Ectodermal cell (in vitro differentiated cells): ENCODE results near the gene CENPX.

Experiments
- H3K27ac ChIP-seq: 2 replicates; pipeline ENCODE4 v1.7.0; 2013; ENCODE audit warnings: mild to moderate bottlenecking, low read depth, low read length; ENCODE audit not compliant: insufficient read depth, poor library complexity, severe bottlenecking
- H3K27me3 ChIP-seq: 2 replicates; pipeline ENCODE4 v1.7.0; 2013; ENCODE audit warnings: mild to moderate bottlenecking, low read length; ENCODE audit not compliant: insufficient read depth, control insufficient read depth, poor library complexity, severe bottlenecking
- H3K36me3 ChIP-seq: one replicate; pipeline ENCODE4 v1.7.0; 2013; ENCODE audit warnings: low read length; ENCODE audit not compliant: control insufficient read depth, insufficient read depth
- H3K4me1 ChIP-seq: one replicate; pipeline ENCODE4 v1.7.0; 2013; ENCODE audit warnings: low read length; ENCODE audit not compliant: control insufficient read depth, insufficient read depth
- H3K4me3 ChIP-seq: 2 replicates; pipeline ENCODE4 v1.7.0; 2013; ENCODE audit warnings: low read depth, low read length, control low read depth; ENCODE audit not compliant: insufficient read depth
- H3K9me3 ChIP-seq: 2 replicates; pipeline ENCODE4 v1.7.0; 2013; ENCODE audit warnings: mild to moderate bottlenecking, low read length, moderate library complexity; ENCODE audit not compliant: control insufficient read depth
- WGBS, 2 experiments: methylation state at CpG; one replicate each; pipeline ENCODE4 v1.1.7; 2013; ENCODE audit warnings: missing lambda C conversion rate in 2 of 2; 5-methylcytosine and 5-hydroxymethylcytosine counted together

The CENPX gene

DNA sequence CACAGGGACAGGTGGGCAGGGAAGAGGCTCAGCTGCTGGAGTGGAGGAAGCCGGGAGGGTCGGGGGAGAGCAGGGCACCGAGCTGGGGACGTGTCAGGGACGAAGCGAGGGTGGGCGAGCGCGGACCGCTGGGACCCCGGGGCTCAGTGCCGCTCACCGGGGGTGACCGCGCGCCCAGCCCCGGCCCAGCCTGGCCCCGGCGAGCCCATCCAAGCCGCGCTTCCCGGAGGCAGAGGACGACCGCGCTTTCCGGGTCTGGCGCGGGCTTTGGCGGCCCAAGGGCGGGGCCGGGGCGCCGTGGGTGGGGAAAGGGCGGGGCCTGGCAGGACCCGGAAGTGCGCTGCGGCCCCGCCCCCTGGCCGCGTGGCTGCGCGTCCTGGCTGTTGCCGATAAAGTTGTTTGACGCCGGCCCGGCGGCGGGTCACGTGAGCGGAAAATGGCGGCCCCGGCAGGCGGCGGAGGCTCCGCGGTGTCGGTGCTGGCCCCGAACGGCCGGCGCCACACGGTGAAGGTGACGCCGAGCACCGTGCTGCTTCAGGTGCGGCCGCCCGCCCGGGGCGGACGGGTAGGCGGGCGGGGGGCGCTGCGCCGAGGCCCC lies 45.4 kb downstream of the CENPX start, which contains the start of gene ASPSCR1:
ASPSCR1 (plus strand) TSS at position 419 of the 598 bp plus-strand sequence; CDS start at position 437, 18 bp downstream.
- peak within 1 kb of the TSS; percentile 85 for H3K27ac ChIP-seq
- H3K4me1 ChIP-seq, result peaks cover 3% of the 10 kb centered on the region
- H3K4me3 ChIP-seq, result peak within 1 kb of the TSS; percentile 89
- peaks cover 6% of the 10 kb centered on the region for H3K36me3 ChIP-seq
- WGBS, 2 experiments, result 0% methylated on average over 76 of the region's 76 CpGs
- no peaks in the 10 kb centered on the region for H3K9me3 ChIP-seq
- H3K27me3 ChIP-seq, result peaks cover 24% of the 10 kb centered on the region

DNA sequence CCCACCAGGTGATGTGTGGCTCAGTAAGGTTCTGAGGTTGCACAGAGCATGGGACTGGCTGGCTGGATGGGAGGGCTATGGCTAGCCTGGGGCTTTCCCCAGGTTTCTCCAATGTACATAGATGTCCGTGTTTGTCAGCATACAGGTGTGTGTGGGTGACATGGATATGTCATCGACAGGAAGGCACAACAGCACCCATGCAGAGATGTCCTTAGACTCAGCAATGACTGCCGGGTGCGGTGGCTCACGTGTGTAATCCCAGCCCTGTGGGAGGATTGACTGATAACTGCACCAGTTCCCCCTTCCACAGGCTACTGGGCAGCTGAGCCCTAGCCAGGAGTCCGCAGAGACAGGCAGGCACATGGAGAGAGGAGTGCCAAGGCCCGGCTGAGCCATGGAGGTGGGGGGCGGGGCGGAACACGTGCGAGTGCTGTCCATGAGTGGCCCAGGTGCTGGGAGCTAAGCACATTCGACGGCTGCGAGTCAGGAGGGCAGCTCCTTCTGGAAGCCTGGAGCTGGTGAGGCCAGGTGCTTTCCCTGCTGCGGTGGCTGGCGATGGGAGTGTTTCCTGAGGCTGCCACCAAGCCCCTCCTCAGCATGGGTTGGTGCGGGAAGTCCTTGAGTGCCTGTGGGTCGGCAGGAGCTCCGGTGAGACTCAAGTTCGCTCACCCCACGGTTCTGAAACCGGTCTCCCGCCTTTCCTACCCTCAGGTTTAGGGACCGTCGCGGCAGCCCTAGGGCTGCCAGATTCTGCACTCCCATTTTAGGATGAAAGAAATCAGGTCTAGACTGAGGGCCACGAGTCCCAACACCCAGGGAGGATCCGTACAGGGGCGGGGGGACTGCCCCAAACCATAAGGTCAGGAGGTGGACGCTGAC lies 46.1 kb downstream of the CENPX start:
- Histone ChIP-seq H3K27me3 (peaks cover 24% of the 10 kb centered on the region), H3K9me3 (no peaks in the 10 kb centered on the region), H3K27ac (no peak overlapping the region), H3K4me3 (peak overlapping the region; percentile 89), H3K4me1 (peaks cover 3% of the 10 kb centered on the region), H3K36me3 (peaks cover 6% of the 10 kb centered on the region)
- 27 to 28% methylated on average over 30 of the region's 30 CpGs for WGBS, 2 experiments

DNA sequence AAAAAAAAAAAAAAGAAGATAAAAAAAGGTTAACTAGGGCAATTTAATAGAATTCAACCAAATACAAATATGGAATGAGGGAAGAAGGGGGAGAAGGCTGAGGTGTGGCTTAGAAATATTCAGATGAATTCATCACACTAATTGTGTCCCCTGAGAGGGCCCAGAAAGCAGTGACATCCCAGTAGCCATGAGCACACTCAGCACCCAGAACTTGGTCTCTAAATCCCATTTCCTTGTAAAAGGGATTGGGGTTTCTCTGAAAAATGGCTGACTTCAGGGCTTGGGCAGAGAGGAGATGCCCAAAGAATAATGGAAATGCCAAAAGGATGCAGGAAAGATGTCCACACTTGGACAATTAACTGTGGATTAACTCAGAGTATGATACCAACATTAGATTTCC lies 49.2 kb downstream of the CENPX start:
- peaks cover 7% of the 10 kb centered on the region for H3K4me1 ChIP-seq
- H3K36me3 ChIP-seq, result no peaks in the 10 kb centered on the region
- no peak overlapping the region for H3K27ac ChIP-seq
- no peak overlapping the region for H3K4me3 ChIP-seq
- H3K27me3 ChIP-seq, result peaks cover 29% of the 10 kb centered on the region
- no peaks in the 10 kb centered on the region for H3K9me3 ChIP-seq

DNA sequence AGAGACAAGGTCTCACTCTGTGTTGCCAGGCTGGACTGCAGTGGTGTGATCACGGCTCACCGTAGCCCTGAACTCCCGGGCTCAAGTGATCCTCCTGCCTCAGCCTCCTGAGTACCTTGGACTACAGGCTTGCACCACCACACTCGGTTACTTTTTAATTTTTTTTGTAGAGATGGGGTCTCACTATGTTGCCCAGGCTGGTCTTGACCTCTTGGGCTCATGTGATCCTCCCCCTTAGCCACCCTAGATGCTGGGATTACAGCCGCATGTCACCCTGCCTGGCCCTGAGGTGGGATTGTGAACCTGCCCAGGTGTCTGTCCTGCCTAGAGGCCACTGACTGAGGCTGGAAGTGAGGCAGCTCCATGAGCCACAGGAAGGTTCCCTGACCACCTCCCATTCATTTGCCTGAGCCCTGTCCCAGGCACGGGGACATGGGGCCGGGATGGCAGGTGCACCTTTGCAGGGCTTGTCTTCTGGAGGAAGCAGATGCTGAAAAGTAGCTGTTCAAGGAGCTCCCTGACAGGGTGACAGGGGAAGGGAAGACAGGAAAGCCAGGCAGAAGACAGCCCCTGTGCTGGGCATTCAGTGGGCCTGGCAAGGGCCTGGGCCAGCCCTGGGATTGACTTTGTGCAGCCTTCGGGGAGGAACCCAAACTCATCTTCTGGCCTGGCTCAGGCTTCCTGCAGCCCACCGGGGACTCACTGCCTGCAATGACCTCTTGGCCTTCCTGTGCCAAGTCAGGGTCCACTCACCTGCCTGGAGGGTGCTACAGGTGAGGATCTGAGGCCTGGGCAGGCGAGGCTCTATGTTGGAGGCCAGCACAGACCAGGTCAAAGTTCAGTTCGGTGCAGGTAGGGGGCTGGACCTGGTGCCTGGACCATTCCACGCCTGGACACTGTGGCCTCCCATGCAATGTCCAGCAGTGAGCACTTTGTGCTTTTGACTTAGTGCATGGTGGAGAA lies 53.5 kb downstream of the CENPX start:
- 90 to 93% methylated on average over 12 of the region's 12 CpGs for WGBS, 2 experiments
- H3K36me3 ChIP-seq, result no peaks in the 10 kb centered on the region
- H3K9me3 ChIP-seq, result no peaks in the 10 kb centered on the region
- peaks cover 32% of the 10 kb centered on the region for H3K27me3 ChIP-seq
- H3K27ac ChIP-seq, result no peak overlapping the region
- H3K4me1 ChIP-seq, result peaks cover 20% of the 10 kb centered on the region
- no peak overlapping the region for H3K4me3 ChIP-seq
